T-helper 9 cell (primary cell): ENCODE results near the gene NCBP1.
"Not testable (repeated sequence)": the region's sequence is repeated elsewhere in the genome, so short reads cannot be mapped to it uniquely, and the experiment has no call there.

Experiments used
- DNase-seq: peaks from one replicate; pipeline ENCODE4 v3.0.0-alpha.2; 2020
- total RNA-seq, 2 donors: gene quantifications; one replicate each; lab custom pipeline; 2026; lab: John Stamatoyannopoulos, UW

NCBP1 gene, protein sequence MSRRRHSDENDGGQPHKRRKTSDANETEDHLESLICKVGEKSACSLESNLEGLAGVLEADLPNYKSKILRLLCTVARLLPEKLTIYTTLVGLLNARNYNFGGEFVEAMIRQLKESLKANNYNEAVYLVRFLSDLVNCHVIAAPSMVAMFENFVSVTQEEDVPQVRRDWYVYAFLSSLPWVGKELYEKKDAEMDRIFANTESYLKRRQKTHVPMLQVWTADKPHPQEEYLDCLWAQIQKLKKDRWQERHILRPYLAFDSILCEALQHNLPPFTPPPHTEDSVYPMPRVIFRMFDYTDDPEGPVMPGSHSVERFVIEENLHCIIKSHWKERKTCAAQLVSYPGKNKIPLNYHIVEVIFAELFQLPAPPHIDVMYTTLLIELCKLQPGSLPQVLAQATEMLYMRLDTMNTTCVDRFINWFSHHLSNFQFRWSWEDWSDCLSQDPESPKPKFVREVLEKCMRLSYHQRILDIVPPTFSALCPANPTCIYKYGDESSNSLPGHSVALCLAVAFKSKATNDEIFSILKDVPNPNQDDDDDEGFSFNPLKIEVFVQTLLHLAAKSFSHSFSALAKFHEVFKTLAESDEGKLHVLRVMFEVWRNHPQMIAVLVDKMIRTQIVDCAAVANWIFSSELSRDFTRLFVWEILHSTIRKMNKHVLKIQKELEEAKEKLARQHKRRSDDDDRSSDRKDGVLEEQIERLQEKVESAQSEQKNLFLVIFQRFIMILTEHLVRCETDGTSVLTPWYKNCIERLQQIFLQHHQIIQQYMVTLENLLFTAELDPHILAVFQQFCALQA
- 77.5 to 88.1 reads per million in 2 donors for total RNA-seq

GRCh38 chr9:97632985-97633858 lies at the start of gene NCBP1, which contains the start of gene TSTD2:
Gene NCBP1, plus strand, starts transcription at chr9:97633821. Its CDS starts 61 bp downstream, at chr9:97633882.
Gene TSTD2, minus strand, starts transcription at chr9:97633368. Its CDS starts 5,806 bp downstream, at chr9:97627562.
- DNase-seq, result peak; percentile 92

DNA sequence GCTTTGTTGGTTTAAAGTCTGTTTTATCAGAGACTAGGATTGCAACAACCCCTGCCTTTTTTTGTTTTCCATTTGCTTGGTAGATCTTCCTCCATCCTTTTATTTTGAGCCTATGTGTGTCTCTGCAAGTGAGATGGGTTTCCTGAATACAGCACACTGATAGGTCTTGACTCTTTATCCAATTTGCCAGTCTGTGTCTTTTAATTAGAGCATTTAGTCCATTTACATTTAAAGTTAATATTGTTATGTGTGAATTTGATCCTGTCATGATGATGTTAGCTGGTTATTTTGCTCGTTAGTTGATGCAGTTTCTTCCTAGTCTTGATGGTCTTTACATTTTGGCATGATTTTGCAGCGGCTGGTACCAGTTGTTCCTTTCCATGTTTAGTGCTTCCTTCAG lies 48.8 kb upstream of the NCBP1 start:
- DNase-seq, result not testable (repeated sequence)

DNA sequence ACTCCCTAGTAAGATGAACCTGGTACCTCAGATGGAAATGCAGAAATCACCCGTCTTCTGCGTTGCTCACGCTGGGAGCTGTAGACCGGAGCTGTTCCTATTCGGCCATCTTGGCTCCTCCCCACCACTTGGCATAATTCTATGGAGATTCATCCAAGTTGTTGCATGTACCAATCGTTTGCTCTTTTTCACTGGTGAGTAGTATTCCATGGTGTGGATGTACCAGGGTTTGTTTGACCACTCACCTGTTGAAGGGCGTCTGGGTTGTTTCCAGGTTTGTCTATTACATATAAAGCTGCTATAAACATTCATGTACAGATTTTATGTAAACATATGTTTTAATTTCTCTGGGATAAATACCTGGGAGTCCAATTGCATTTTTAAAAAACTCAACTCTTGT lies 46.7 kb upstream of the NCBP1 start:
- DNase-seq, result not testable (repeated sequence)

- no peak for DNase-seq
Observed at GRCh38 chr9:97591535-97591934, 42.1 kb upstream of the NCBP1 start.

DNA sequence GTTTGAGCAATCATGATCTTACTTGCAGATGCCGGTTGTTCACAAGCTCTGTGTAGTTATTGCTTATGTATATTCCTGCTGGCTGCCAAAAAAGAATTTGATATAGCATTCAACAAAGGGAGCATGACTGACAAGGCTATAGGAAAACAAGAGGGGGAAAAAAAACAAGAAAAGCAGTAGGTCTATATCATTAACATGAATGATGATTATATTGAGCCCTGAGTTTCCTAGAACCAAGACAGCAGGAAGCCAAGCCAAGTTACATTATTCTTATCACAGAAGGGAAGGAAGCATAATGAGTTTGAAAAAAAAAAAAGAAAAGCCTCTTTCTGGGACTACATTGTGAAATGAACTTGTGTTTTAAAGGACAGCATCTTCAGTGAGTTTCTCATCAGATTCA lies 41.5 kb upstream of the NCBP1 start:
- DNase-seq, result no peak

DNA sequence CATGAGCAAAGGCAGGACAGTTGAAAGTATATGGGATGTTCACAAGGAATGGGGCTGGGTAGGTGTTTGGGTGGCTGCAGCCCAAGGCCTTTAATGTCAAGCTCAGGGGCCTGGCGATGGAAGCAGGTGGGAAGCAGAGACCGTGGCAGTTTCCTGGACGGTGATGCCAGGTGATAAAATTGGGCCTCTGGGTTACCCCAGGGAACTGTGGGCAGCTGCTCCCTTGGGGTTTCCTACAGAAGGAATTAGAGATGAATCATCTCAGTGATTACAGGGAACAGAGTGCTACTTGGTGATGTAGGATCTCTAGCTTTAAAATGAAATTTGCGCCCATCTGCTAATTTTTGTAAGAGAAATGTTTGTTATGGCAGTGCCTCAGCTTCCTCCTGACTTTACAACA lies 39.7 kb upstream of the NCBP1 start:
- DNase-seq, result no peak

- DNase-seq, result no peak
Observed at GRCh38 chr9:97594381-97594921, 39.2 kb upstream of the NCBP1 start.

- DNase-seq, result no peak
Observed at GRCh38 chr9:97596906-97597305, 36.7 kb upstream of the NCBP1 start.

GRCh38 chr9:97598461-97599288 lies 34.9 kb upstream of the NCBP1 start:
- peak; percentile 54 for DNase-seq

GRCh38 chr9:97599314-97599846 lies 34.2 kb upstream of the NCBP1 start:
- no peak for DNase-seq

DNA sequence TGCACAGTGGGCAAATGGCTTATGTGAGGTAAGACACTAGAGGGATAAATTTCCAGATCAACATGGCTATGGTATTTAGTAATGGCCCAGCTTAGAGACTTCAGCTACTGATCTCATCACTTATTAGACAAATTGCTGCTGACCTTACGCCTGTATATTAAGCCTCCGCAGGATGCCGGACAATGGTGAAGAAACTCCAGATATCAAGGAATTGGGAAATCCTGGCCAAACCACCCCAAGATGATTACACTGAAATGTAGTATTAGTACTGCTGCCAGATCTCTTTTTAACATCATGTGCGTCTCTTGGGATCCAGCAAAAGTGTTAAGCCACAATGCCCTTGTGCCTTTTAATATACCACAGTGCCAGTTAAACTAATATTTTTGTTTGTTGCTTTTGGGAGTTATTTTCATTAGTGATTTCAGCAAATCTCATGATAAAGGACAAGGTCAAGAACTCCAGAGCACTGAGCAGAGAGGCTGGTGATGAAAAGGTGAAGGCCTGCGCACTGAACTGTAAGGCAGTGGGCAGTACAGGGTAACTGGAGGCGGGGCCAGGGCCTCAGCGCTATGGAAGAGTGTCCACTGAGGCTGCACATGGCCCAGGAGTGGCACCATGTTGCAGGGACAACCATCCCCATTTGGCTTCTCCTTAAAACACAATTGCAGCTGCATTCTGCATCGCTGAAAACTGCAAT lies 32.9 kb upstream of the NCBP1 start:
- no peak for DNase-seq

GRCh38 chr9:97601228-97601898 lies 32.3 kb upstream of the NCBP1 start:
- no peak for DNase-seq

DNA sequence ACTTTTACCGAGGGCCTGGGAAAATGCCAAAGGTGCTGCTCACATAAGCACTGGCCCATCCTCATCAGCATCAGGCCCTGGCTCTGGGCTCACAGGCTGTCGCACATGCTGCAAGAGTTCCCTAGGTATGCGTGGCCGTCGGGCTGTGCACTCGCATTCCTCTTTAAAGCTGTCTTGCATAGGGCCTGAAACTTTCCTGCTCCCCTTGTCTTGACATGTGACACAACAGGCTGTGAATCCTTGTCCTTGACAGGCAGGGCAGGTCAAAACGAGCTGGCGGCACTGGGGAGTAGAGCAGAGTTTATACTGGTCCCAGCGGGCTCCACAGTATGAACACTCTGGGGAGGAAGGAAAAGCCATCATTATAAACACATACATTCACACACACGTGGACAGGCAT lies 31.2 kb upstream of the NCBP1 start:
- no peak for DNase-seq

GRCh38 chr9:97604901-97605645 lies 28.5 kb upstream of the NCBP1 start:
- DNase-seq, result no peak

- DNase-seq, result peak; percentile 39
Observed at GRCh38 chr9:97615439-97616072, 18.1 kb upstream of the NCBP1 start.

GRCh38 chr9:97617939-97618416 lies 15.6 kb upstream of the NCBP1 start:
- DNase-seq, result no peak

DNA sequence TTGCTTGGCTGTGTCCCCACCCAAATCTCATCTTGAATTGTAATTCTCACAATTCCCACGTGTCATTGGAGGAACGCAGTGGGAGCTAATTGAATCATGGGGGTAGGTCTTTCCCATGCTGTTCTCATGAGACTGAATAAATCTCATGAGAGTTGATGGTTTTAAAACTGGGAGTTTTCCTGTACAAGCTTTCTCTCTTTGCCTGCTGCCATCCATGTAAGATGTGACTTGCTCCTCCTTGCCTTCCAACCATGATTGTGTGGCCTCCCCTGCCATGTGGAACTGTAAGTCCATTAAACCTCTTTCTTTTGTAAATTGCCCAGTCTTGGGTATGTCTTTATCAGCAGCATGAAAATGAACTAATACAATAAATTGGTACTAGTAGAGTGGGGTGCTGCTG lies 13.6 kb upstream of the NCBP1 start:
- DNase-seq, result not testable (repeated sequence)

DNA sequence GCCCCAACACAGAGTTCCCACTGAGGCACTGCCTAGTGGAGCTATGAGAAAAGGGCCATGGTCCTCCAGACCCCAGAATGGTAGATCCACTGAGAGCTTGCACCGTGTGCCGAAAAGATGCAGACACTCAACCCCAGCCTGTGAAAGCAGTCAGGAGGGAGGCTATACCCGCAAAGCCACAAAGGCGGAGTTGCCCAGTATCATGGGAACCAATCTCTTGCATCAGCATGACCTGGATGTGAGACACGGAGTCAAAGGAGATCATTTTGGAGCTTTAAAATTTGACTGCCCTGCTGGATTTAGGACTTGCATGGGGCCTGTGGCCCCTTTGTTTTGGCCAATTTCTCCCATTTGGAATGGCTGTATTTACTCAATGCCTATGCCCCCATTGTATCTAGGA lies 11.1 kb upstream of the NCBP1 start:
- not testable (repeated sequence) for DNase-seq

DNA sequence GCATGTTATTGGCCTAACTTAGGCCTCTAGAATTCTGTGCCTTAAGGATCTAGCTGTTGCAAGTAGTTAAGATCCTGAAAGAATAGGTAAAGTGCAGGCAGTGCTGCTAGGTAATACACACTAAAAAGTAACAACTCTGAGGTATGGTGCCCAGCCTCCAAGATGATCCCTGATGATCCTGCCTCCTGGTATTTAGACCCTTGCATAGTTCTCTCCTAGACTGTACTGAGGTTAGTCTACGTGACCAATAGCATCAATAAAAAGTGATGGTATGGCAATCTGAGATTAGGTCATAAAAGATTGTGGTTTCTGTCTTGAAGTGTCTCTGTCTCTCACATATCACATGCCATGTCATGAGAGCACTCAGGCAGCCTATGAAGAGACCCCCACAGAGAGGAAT lies 9.7 kb upstream of the NCBP1 start:
- no peak for DNase-seq
